HG02981 (cell line): Measurements from ENCODE around the gene VPS35L.

ENCODE experiments used
- ATAC-seq: cut with Tn5 transposase; IDR thresholded peaks from one replicate; pipeline ENCODE4 v1.9.1; 2021; ENCODE audit warnings: mild to moderate bottlenecking, moderate library complexity; ENCODE audit not compliant: unreplicated experiment

VPS35L gene

GRCh38 chr16:19689342-19689741 lies 133.8 kb downstream of the VPS35L start:
- ATAC-seq = no peak

GRCh38 chr16:19690196-19690595 lies 134.7 kb downstream of the VPS35L start:
- no peak for ATAC-seq

GRCh38 chr16:19691161-19691711 lies 135.7 kb downstream of the VPS35L start:
- ATAC-seq = no peak

GRCh38 chr16:19694989-19695388 lies 139.5 kb downstream of the VPS35L start:
- no peak for ATAC-seq

GRCh38 chr16:19696328-19696727 lies 140.8 kb downstream of the VPS35L start:
- no peak for ATAC-seq

GRCh38 chr16:19696961-19697360 lies 141.5 kb downstream of the VPS35L start:
- no peak for ATAC-seq

- no peak for ATAC-seq
Observed at GRCh38 chr16:19697756-19698318, 142.3 kb downstream of the VPS35L start.

- ATAC-seq = no peak
Observed at GRCh38 chr16:19698480-19699465, 143.3 kb downstream of the VPS35L start.

- ATAC-seq = no peak
Observed at GRCh38 chr16:19699472-19699871, 144.0 kb downstream of the VPS35L start.

GRCh38 chr16:19700319-19700781 lies 144.8 kb downstream of the VPS35L start:
- no peak for ATAC-seq

- no peak for ATAC-seq
Observed at GRCh38 chr16:19701091-19701490, 145.6 kb downstream of the VPS35L start.

- no peak for ATAC-seq
Observed at GRCh38 chr16:19703172-19703889, 147.8 kb downstream of the VPS35L start.

- no peak for ATAC-seq
Observed at GRCh38 chr16:19704321-19705145, 149.0 kb downstream of the VPS35L start.

GRCh38 chr16:19705146-19705501 lies 149.6 kb downstream of the VPS35L start:
- ATAC-seq = no peak

- ATAC-seq = no peak
Observed at GRCh38 chr16:19705843-19706242, 150.3 kb downstream of the VPS35L start.

GRCh38 chr16:19706846-19707245 lies 151.3 kb downstream of the VPS35L start:
- no peak for ATAC-seq

- ATAC-seq = no peak
Observed at GRCh38 chr16:19707569-19708295, 152.2 kb downstream of the VPS35L start.

GRCh38 chr16:19708296-19709205 lies 153.0 kb downstream of the VPS35L start:
- no peak for ATAC-seq
